Measurements from ENCODE around the gene CCDC200.
"Not testable (repeated sequence)": the region's sequence is repeated elsewhere in the genome, so short reads cannot be mapped to it uniquely, and the experiment has no call there.

Gene CCDC200

GRCh38 chr17:43228020-43228782 lies at the start of gene CCDC200:
Gene CCDC200, minus strand, starts transcription at chr17:43228623. Its CDS starts 69 bp downstream, at chr17:43228554.
- DNase-seq (ENCODE audit: low read depth in 2 of 2), result not testable (repeated sequence)

- DNase-seq (ENCODE audit: low read depth in 2 of 2), result not testable (repeated sequence)
Observed at GRCh38 chr17:43272914-43273313, 44.5 kb upstream of the CCDC200 start.

DNA sequence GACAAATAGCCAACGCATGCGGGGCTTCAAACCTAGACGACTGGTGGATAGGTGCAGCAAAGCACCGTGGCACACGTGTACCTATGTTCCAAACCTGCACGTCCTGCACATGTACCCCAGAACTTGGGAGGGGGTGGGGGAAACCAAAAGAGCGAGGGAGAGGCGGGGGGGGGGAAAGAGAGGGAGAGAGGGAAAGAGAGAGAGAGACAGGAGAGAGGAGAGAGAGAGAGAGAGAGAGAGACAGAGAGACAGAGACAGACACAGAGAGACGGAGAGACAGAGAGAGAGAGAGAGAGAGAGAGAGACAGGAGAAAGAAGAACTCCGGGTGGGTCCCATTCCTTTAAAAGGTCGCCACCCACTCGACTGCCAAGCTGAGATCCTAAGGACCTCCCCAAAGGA lies 44.1 kb upstream of the CCDC200 start:
- not testable (repeated sequence) for DNase-seq (ENCODE audit: low read depth in 2 of 2)

DNA sequence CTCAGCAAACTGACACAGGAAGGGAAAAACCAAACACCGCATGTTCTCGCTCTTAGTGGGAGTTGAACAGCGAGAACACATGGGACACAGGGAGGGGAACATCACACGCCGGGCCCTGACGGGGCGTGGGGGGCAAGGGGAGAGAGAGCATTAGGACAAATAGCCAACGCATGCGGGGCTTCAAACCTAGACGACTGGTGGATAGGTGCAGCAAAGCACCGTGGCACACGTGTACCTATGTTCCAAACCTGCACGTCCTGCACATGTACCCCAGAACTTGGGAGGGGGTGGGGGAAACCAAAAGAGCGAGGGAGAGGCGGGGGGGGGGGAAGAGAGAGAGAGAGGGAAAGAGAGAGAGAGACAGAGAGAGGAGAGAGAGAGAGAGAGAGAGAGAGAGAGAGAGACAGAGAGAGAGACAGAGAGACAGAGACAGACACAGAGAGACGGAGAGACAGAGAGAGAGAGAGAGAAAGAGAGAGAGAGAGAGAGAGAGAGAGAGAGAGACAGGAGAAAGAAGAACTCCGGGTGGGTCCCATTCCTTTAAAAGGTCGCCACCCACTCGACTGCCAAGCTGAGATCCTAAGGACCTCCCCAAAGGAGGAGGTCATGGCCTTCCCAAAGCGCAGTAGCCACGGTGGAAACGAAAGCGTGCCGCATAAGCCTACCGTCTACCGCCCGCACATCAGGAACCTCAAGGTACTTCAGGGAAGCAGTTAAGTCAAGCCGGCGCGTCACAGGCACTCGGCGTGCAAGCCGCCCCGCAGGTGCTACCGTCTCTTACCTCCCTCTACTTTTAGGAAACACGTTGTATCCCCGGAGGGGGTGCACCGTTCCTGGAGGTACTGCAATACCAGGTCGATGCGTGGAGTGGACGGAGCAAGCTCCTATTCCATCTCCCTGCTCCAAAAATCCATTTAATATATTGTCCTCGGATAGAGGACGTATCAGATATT lies 42.4 kb upstream of the CCDC200 start:
- not testable (repeated sequence) for DNase-seq (ENCODE audit: low read depth in 2 of 2)

GRCh38 chr17:43246456-43246855 lies 18.0 kb upstream of the CCDC200 start:
- DNase-seq (ENCODE audit: low read depth in 2 of 2), result not testable (repeated sequence)

- DNase-seq (ENCODE audit: low read depth in 2 of 2), result not testable (repeated sequence)
Observed at GRCh38 chr17:43240596-43241352, 12.4 kb upstream of the CCDC200 start.

GRCh38 chr17:43239597-43239996 lies 11.2 kb upstream of the CCDC200 start:
- DNase-seq (ENCODE audit: low read depth in 2 of 2), result not testable (repeated sequence)

DNA sequence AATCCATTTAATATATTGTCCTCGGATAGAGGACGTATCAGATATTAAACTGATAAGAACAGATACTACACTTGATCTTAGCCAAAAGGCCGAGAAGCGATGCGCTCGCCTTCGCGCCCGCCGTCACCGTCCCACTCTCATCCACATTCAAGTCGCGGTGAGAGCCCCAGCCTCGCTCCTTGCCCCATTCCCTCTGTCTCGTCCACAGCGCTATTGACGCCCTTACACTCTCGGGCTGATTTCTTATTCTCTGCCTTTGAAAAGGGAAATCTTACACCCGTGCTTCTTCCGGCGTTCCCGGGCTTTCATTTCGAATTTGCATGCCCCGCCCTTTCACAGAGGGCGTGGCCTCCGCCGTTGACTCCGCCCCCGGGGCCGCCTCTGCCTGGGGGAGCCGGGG lies 5.5 kb upstream of the CCDC200 start, which contains the start of gene RNU2-1:
RNU2-1 (minus strand) TSS at position 101 of the 400 bp plus-strand sequence.
- DNase-seq (ENCODE audit: low read depth in 2 of 2), result not testable (repeated sequence)

DNA sequence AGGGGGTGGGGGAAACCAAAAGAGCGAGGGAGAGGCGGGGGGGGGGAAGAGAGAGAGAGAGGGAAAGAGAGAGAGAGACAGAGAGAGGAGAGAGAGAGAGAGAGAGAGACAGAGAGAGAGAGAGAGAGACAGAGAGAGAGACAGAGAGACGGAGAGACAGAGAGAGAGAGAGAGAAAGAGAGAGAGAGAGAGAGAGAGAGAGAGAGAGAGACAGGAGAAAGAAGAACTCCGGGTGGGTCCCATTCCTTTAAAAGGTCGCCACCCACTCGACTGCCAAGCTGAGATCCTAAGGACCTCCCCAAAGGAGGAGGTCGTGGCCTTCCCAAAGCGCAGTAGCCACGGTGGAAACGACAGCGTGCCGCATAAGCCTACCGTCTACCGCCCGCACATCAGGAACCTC lies 4.8 kb upstream of the CCDC200 start:
- DNase-seq (ENCODE audit: low read depth in 2 of 2), result not testable (repeated sequence)

DNA sequence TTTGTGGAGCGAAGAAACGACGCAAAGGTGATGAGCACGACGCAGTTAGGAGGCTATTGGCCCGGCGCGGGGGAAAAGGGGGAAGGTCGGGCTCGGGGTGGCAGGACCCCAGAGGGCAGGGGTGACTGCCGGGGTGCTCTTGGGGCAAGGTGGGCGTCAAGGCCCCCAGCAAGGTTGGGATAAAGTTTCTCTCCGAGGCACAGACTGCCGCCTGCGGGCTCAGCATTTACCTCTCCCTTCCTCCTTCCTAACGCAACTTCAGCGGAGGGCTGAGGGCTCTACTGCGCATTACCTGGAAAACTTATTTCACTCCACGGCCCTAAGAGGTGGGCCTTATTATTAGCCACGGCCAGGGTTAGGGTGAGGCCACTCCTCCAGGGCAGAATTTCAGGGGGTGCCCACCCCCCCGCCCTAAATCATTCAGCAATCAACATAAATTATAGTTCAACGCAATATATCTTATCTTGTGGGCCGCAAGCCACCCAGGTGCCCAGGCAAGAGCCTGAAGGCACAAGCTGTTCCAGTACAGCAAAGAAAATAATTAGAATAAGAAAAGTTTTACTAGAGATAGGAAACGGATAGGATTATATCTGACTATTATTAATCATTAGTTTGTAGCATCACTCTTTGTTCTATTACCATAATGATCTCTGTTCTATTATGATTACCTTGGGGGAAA lies 3.7 kb upstream of the CCDC200 start:
- not testable (repeated sequence) for DNase-seq (ENCODE audit: low read depth in 2 of 2)

DNA sequence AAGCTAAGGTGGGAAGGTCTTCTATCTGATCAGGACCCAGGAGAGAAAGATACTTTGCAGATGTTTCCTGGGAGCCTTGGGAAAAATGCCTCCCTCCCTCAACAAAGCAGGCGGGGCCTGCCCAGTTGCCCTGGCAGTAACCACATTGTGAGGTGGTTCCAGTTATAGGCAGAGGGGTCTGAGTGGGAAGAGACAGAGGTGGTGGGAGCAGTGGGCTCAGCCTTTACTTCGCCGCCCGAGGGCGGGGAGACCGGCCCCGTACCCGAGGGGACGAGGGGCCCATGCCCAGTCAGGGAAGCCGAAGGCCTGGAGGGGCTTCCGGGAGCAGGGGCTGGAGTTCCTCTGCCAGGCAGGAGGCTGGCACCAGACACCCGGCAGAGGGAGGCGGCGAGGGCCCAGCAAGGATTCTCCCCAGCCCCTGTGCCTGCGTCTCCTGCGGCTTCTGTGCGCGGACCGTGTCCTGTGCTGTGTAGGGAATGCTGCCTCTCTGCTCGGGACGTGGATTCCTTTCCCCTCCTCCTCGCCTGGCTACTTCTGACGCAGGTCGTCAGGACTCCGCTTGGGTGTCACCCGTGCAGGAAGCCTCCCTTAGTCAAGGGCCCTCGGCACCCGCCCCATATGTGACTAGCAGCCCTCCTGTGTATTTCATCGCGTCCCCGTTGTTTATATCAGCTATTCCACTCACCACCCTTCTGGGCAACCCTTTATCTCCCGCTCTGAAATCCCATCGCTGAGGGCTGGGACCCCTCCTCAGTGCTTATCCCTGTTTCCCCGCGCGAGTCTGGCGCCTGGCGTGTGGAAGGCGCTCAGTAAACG lies 3.0 kb upstream of the CCDC200 start:
- DNase-seq (ENCODE audit: low read depth in 2 of 2), result not testable (repeated sequence)

GRCh38 chr17:43226393-43226792 lies 2.0 kb downstream of the CCDC200 start:
- DNase-seq (ENCODE audit: low read depth in 2 of 2), result no peak

GRCh38 chr17:43224146-43224705 lies 4.2 kb downstream of the CCDC200 start:
- DNase-seq (ENCODE audit: low read depth in 2 of 2), result no peak

DNA sequence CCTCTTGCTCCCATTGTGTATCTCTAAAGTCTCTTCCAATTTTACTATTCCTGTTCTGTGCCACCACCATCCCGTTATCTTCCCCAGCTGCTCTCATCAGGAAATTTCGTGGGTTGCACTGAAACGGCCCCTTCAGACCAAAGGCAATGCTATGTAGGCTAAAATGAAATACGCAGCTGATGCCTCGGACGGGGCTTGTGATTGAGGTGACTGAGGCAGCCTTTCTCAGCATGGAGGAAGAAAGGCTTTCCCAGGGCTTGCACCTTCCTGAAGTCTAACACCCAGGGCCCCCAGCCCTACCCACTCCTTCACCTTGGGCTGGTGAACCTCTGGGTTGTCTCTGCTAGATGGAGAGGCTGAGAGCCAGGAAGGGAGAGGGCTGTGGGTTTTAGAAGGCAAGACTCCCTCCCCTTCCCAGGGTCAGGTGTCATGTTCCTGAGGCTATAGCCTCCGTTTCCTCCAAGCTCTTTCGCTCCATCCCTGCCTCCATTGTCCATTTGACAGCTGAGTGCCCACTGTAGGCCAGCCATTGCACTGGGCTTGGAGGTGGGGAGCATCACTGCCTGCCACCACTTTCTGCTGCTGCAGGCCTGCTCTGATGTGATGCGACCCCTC lies 7.8 kb downstream of the CCDC200 start:
- DNase-seq (ENCODE audit: low read depth in 2 of 2), result no peak

DNA sequence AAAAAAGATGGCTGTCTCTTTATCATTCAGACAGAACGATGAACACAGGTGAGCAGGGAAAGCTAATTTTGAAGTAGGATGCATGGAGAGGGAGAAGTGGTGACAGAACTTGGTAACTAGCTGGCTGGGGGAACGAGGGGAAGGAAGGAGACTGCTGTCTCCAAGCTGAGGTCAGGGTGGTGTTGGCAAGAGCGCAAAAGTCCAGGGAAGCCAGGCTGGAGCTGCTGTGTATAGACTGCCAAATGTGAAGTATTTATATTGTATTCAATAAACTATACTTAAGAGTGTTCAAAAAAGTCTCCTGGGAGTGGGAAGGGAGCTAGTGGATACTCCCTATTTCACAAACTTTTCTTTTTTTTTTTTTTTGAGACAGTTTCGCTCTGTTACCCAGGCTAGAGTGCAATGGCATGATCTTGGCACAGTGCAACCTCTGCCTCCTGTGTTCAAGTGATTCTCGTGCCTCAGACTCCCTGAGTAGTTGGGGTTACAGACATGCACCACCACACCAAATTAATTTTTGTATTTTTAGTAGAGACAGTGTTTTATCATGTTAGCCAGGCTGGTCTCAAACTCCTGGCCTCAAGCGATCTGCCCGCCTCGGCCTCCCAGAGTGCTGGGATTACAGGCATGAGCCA lies 8.6 kb downstream of the CCDC200 start:
- DNase-seq (ENCODE audit: low read depth in 2 of 2), result no peak

- no peak for DNase-seq (ENCODE audit: low read depth in 2 of 2)
Observed at GRCh38 chr17:43219001-43219400, 9.4 kb downstream of the CCDC200 start.

GRCh38 chr17:43217614-43218087 lies 10.8 kb downstream of the CCDC200 start:
- DNase-seq (ENCODE audit: low read depth in 2 of 2), result peak in 1 of 2 donors; percentile 5

GRCh38 chr17:43216762-43217613 lies 11.4 kb downstream of the CCDC200 start:
- no peak for DNase-seq (ENCODE audit: low read depth in 2 of 2)
